HEK293 (cell line): ENCODE data around the gene COX6A2.

ENCODE experiments used
- CTCF ChIA-PET: fragments of 350-600 bp; formaldehyde crosslinking; extraction: SDS; loops from one replicate; lab custom pipeline; 2021; ENCODE audit warnings: antibody characterized with exemption; lab: Yijun Ruan, JAX
- POLR2A ChIA-PET: fragments of 300-600 bp; formaldehyde crosslinking; extraction: SDS; loops from one replicate; lab custom pipeline; 2020; ENCODE audit warnings: antibody characterized with exemption, inconsistent platforms; lab: Yijun Ruan, JAX
- H3K27ac ChIP-seq: fragments of 200-500 bp; sonication (Bioruptor generic); 2 replicates; pipeline ENCODE4 v1.5.1; 2014; ENCODE audit warnings: low read depth, low read length, control low read depth, inconsistent platforms; ENCODE audit errors: extremely low read depth
- H3K36me3 ChIP-seq, 2 experiments: fragments of 200-500 bp in 1 of 2; sonication (Bioruptor generic) in 1 of 2; 1 replicate in 1 of 2; 2 replicates in 1 of 2; pipeline ENCODE4 v1.5.1; 2014 to 2017; ENCODE audit warnings: inconsistent platforms in 2 of 2, low read length in 2 of 2; ENCODE audit not compliant: control insufficient read depth in 2 of 2, insufficient read depth in 1 of 2
- H3K4me1 ChIP-seq: fragments of 200-500 bp; sonication (Bioruptor generic); 2 replicates; pipeline ENCODE4 v1.5.1; 2014; ENCODE audit warnings: mild to moderate bottlenecking, low read length, inconsistent platforms; ENCODE audit not compliant: control insufficient read depth, insufficient read depth
- H3K4me3 ChIP-seq: 2 replicates; pipeline ENCODE4 v1.5.1; 2011; ENCODE audit warnings: low read depth, mild to moderate bottlenecking, control low read depth, low read length, moderate library complexity
- H3K9me3 ChIP-seq: fragments of 200-500 bp; sonication (Bioruptor generic); 2 replicates; pipeline ENCODE4 v1.5.1; 2014; ENCODE audit warnings: low read depth, low read length, inconsistent platforms; ENCODE audit not compliant: control insufficient read depth, insufficient read depth
- ATF2 ChIP-seq: fragments of 450-650 bp; formaldehyde crosslinking; IDR thresholded peaks from 2 replicates; pipeline ENCODE4 v1.5.1; 2016; ENCODE audit warnings: missing biosample characterization, missing genetic modification characterization, low read depth
- BCL11A ChIP-seq: fragments of 450-650 bp; formaldehyde crosslinking; IDR thresholded peaks from 2 replicates; pipeline ENCODE4 v1.5.1; 2016; ENCODE audit warnings: low read depth, missing biosample characterization, missing genetic modification characterization
- BCL6B ChIP-seq: fragments of 450-650 bp; formaldehyde crosslinking; IDR thresholded peaks from 2 replicates; pipeline ENCODE4 v1.5.1; 2017; ENCODE audit warnings: missing biosample characterization, missing genetic modification characterization
- KLF10 ChIP-seq: fragments of 450-650 bp; IDR thresholded peaks from 2 replicates; pipeline ENCODE4 v1.5.1; 2018; ENCODE audit warnings: missing biosample characterization, mild to moderate bottlenecking, missing genetic modification characterization
- KLF16 ChIP-seq: fragments of 450-650 bp; formaldehyde crosslinking; IDR thresholded peaks from 2 replicates; pipeline ENCODE4 v1.5.1; 2017; ENCODE audit warnings: missing biosample characterization, missing genetic modification characterization
- PBX3 ChIP-seq: sonication (generic); formaldehyde crosslinking; IDR thresholded peaks from 2 replicates; pipeline ENCODE4 v1.8.1; 2022; ENCODE audit warnings: mild to moderate bottlenecking, moderate library complexity, missing genetic modification reagents
- SETDB1 ChIP-seq: IDR thresholded peaks from one replicate; pipeline ENCODE4 v1.6.1; 2017; ENCODE audit warnings: mild to moderate bottlenecking, low read length, moderate library complexity, mixed read lengths; ENCODE audit not compliant: insufficient read length
- SP3 ChIP-seq: fragments of 450-650 bp; formaldehyde crosslinking; IDR thresholded peaks from 2 replicates; pipeline ENCODE4 v1.5.1; 2016; ENCODE audit warnings: missing biosample characterization, missing genetic modification characterization
- SP7 ChIP-seq: fragments of 450-650 bp; formaldehyde crosslinking; IDR thresholded peaks from 2 replicates; pipeline ENCODE4 v1.5.1; 2016; ENCODE audit warnings: missing biosample characterization, missing genetic modification characterization
- ZBTB1 ChIP-seq: fragments of 450-650 bp; formaldehyde crosslinking; IDR thresholded peaks from 2 replicates; pipeline ENCODE4 v1.5.1; 2016; ENCODE audit warnings: missing biosample characterization, missing genetic modification characterization
- ZBTB11 ChIP-seq: fragments of 450-650 bp; formaldehyde crosslinking; conservative IDR thresholded peaks from 2 replicates; pipeline ENCODE4 v1.5.1; 2016; ENCODE audit warnings: low read depth, missing biosample characterization, missing genetic modification characterization
- ZBTB17 ChIP-seq: fragments of 450-650 bp; formaldehyde crosslinking; IDR thresholded peaks from 2 replicates; pipeline ENCODE4 v1.5.1; 2016; ENCODE audit warnings: missing biosample characterization, missing genetic modification characterization
- ZBTB26 ChIP-seq: fragments of 450-650 bp; formaldehyde crosslinking; optimal IDR thresholded peaks from 2 replicates; pipeline ENCODE3; 2016; ENCODE audit warnings: missing biosample characterization, mild to moderate bottlenecking, missing genetic modification characterization
- ZIC2 ChIP-seq: fragments of 450-650 bp; formaldehyde crosslinking; IDR thresholded peaks from 2 replicates; pipeline ENCODE4 v1.5.1; 2016; ENCODE audit warnings: missing biosample characterization, missing genetic modification characterization
- ZNF121 ChIP-seq: fragments of 450-650 bp; formaldehyde crosslinking; IDR thresholded peaks from 2 replicates; pipeline ENCODE4 v1.5.1; 2016; ENCODE audit warnings: missing biosample characterization, missing genetic modification characterization
- ZNF366 ChIP-seq: fragments of 450-650 bp; formaldehyde crosslinking; conservative IDR thresholded peaks from 2 replicates; pipeline ENCODE4 v1.5.1; 2016; ENCODE audit warnings: missing biosample characterization, missing genetic modification characterization
- ZNF398 ChIP-seq: fragments of 450-650 bp; formaldehyde crosslinking; IDR thresholded peaks from 2 replicates; pipeline ENCODE4 v1.5.1; 2017; ENCODE audit warnings: missing biosample characterization, missing genetic modification characterization
- ZNF416 ChIP-seq: fragments of 450-650 bp; formaldehyde crosslinking; IDR thresholded peaks from 2 replicates; pipeline ENCODE4 v1.5.1; 2016; ENCODE audit warnings: missing biosample characterization, missing genetic modification characterization
- ZNF513 ChIP-seq: fragments of 450-650 bp; IDR thresholded peaks from 2 replicates; pipeline ENCODE4 v1.5.1; 2018; ENCODE audit warnings: missing biosample characterization, missing genetic modification characterization
- ZNF530 ChIP-seq: fragments of 450-650 bp; formaldehyde crosslinking; IDR thresholded peaks from 2 replicates; pipeline ENCODE4 v1.5.1; 2016; ENCODE audit warnings: low read depth, missing biosample characterization, missing genetic modification characterization
- ZNF629 ChIP-seq: fragments of 450-650 bp; formaldehyde crosslinking; IDR thresholded peaks from 2 replicates; pipeline ENCODE4 v1.5.1; 2017; ENCODE audit warnings: missing biosample characterization, missing genetic modification characterization
- ZNF76 ChIP-seq: fragments of 450-650 bp; formaldehyde crosslinking; IDR thresholded peaks from 2 replicates; pipeline ENCODE4; 2016; ENCODE audit warnings: low read depth, missing biosample characterization, missing genetic modification characterization, borderline replicate concordance
- ZSCAN4 ChIP-seq: fragments of 450-650 bp; formaldehyde crosslinking; IDR thresholded peaks from 2 replicates; pipeline ENCODE4 v1.5.1; 2017; ENCODE audit warnings: missing biosample characterization, missing genetic modification characterization
- ZXDB ChIP-seq: fragments of 450-650 bp; formaldehyde crosslinking; IDR thresholded peaks from 2 replicates; pipeline ENCODE4 v1.5.1; 2016; ENCODE audit warnings: missing biosample characterization, missing genetic modification characterization

Gene COX6A2

GRCh38 chr16:31409433-31409832, 18.7 kb downstream of the COX6A2 start (continued):
- TF ChIP-seq ZSCAN4 (tag by site-specific recombination): no peak
- TF ChIP-seq ZBTB11: no peak
- TF ChIP-seq ZNF416 (tag by site-specific recombination): no peak
- peak; percentile 13; the same call in 1 of the 2 replicates for TF ChIP-seq SP3 (tag by site-specific recombination)
- 0 out of 2 replicates have a peak, but pooled peaks have one; percentile 6 for TF ChIP-seq ZNF398 (tag by site-specific recombination)
- peak; percentile 58; the same call in 1 of the 2 replicates for TF ChIP-seq ZNF629 (tag by site-specific recombination)
- no peak for TF ChIP-seq ZBTB17 (tag by site-specific recombination)
- peak; percentile 36; the same call in 1 of the 2 replicates for TF ChIP-seq ZIC2 (tag by site-specific recombination)
- TF ChIP-seq ZNF76 (tag by site-specific recombination): no peak
- TF ChIP-seq ZNF366 (tag by site-specific recombination): no peak
- TF ChIP-seq KLF10: no peak
- no peak for TF ChIP-seq ZBTB1
- TF ChIP-seq KLF16: no peak
- TF ChIP-seq SETDB1: no peak
- TF ChIP-seq ZNF121 (tag by site-specific recombination): peak; percentile 33; the same call in 1 of the 2 replicates
- no peak for TF ChIP-seq PBX3 (CRISPR knock-in tag)
- no peak for TF ChIP-seq BCL6B (tag by site-specific recombination)
- TF ChIP-seq SP7 (tag by site-specific recombination): 0 out of 2 replicates have a peak, but pooled peaks have one; percentile 33

- Histone ChIP-seq H3K36me3 (no peaks in the 10 kb centered on the region), H3K4me3 (no peak overlapping the region), H3K9me3 (no peaks in the 10 kb centered on the region), H3K27ac (no peak overlapping the region), H3K4me1 (no peaks in the 10 kb centered on the region)
- ChIA-PET CTCF (no interaction called here), POLR2A (no interaction called here)
- no peak for TF ChIP-seq ZBTB26
- 0 out of 2 replicates have a peak, but pooled peaks have one; percentile 10 for TF ChIP-seq ATF2 (tag by site-specific recombination)
- TF ChIP-seq BCL11A (tag by site-specific recombination): no peak
- no peak for TF ChIP-seq ZNF530 (tag by site-specific recombination)
- no peak for TF ChIP-seq ZXDB (tag by site-specific recombination)
- no peak for TF ChIP-seq ZNF513 (tag by site-specific recombination)
Measured at GRCh38 chr16:31407406-31407805, 20.8 kb downstream of the COX6A2 start.
